ENCODE results near the gene ADAMTSL3.
"Not testable (repeated sequence)": the region's sequence is repeated elsewhere in the genome, so short reads cannot be mapped to it uniquely, and the experiment has no call there.

GRCh38 chr15:84051146-84051545, 397.2 kb downstream of the ADAMTSL3 start:
- TF ChIP-seq JUND (IDR thresholded peaks at IDR 0.05); POLR2A (IDR thresholded peaks at IDR 0.05; ENCODE audit: borderline replicate concordance, extremely low read depth, insufficient read depth, insufficient read length); EZH2 (IDR thresholded peaks at IDR 0.05); SRF (IDR thresholded peaks at IDR 0.05; ENCODE audit: low read depth); CTCF (IDR thresholded peaks at IDR 0.05 in 2 of 3, conservative IDR thresholded peaks at IDR 0.05 in 1 of 3; ENCODE audit: borderline replicate concordance in 1 of 3, insufficient read depth in 1 of 3, low read depth in 2 of 3, low read length in 2 of 3); CEBPB (IDR thresholded peaks at IDR 0.05; ENCODE audit: low read depth); TCF7L2 (IDR thresholded peaks at IDR 0.05; ENCODE audit: borderline replicate concordance, extremely low read depth, insufficient read depth, insufficient read length); SIN3A (IDR thresholded peaks at IDR 0.05; ENCODE audit: low read depth); CBX3 (IDR thresholded peaks at IDR 0.05; ENCODE audit: low read depth); ATF3 (IDR thresholded peaks at IDR 0.05); RAD21 (IDR thresholded peaks at IDR 0.05; ENCODE audit: low read depth); ZFX (IDR thresholded peaks at IDR 0.05); MAX (IDR thresholded peaks at IDR 0.05); YY1 (IDR thresholded peaks at IDR 0.05; ENCODE audit: extremely low read depth, insufficient replicate concordance, low read depth, low read length): not testable (repeated sequence)

Measured in HCT116 (cell line).